GM19043 (cell line): ENCODE measurements around the gene VTI1A.

Experiments
- ATAC-seq: cut with Tn5 transposase; IDR thresholded peaks from one replicate; pipeline ENCODE4 v1.9.1; 2021; ENCODE audit warnings: low read depth; ENCODE audit not compliant: unreplicated experiment

VTI1A gene

DNA sequence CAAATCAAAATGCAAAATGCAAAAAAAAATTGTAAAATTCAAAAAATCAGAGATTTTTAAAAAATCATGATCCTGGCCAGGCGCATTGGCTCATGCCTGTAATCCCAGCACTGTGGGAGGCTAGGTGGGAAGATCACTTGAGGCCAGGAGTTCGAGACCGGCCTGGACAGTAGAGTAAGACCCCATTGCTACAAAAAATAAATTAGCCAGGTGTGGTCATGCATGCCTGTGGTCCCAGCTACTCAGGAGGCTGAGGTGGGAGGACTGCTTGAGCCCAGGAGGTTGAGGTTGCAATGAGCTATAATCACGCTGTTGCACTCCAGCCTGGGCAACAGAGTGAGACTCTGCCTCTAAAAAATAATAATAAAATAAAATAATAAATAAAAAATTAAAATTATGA, 347.2 kb downstream of the VTI1A start:
- no peak for ATAC-seq

DNA sequence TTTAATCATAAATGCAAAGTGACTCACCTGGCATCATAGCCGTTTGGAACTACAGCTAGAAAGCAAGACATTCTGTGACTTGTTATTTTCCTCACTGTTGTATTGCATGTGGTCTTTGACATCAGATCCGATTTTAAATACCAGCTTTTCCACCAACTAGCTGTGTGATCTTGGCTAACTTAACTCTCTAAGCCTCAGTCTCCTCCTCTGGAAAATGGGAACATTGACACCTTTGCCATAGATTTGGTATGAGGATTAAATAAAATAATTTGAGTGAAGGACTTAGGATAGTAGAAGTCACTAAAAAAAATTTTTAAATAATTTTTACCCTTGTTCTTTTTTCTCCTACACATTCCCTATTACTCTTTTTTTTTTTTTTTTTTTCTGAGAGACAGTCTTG, 348.1 kb downstream of the VTI1A start:
- ATAC-seq = no peak

DNA sequence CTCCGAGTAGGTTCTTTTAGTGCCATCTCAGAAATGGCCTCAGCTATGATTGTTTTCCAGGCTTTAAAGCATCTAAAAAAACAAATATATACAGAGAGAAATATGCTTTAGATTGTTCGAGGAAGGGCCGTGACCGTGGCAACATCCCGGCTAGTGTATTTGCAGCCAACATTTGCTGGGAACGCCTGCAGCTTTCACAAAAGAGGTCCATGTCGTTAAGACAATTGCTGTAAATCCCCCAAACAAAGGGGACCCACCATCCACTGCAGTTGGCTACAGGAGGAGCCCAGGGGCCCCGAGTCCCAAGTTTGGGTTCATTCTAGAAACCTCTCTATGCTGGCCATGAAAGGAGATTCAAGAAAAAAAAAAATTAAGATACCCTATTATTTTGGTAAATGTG, 350.2 kb downstream of the VTI1A start:
- no peak for ATAC-seq

DNA sequence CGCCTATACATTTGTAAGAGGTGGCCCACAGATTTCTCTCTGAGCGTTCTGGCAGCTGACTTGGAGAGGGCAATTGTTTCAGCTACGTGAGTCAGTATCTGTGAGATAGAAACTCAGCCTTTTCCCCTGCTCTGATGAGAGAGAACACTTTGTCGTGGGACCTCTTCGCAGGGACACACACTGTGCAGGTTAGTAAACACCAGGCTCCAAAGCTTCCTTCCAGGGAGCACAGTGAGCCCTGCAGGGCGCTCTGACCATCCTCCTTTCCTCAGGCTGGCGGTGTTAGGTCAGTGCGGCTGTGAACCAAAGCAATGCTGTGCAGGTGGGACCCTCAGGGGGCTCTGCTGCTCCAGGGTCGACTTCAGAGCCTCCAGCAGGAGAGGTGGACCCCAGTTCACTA, 350.8 kb downstream of the VTI1A start:
- no peak for ATAC-seq

DNA sequence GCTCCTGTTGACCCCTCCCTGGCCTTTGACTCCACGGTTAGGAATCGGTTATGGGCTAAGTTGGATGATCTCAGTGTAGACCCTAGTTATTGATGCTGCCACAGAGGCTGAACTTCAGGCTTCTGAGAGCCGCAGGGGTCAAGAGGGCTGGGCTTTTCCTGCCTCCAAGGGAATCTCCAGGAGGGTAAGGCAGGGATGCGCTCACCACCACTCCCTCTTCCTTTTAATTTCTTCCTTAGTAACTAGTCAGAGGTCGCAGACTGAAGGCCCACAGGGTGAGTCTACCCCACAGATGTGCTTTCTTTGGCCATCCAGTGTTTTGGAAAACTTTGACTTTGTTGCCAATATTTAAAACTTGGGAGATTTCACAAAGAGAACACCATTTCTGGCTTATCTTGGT, 352.0 kb downstream of the VTI1A start:
- ATAC-seq = no peak

DNA sequence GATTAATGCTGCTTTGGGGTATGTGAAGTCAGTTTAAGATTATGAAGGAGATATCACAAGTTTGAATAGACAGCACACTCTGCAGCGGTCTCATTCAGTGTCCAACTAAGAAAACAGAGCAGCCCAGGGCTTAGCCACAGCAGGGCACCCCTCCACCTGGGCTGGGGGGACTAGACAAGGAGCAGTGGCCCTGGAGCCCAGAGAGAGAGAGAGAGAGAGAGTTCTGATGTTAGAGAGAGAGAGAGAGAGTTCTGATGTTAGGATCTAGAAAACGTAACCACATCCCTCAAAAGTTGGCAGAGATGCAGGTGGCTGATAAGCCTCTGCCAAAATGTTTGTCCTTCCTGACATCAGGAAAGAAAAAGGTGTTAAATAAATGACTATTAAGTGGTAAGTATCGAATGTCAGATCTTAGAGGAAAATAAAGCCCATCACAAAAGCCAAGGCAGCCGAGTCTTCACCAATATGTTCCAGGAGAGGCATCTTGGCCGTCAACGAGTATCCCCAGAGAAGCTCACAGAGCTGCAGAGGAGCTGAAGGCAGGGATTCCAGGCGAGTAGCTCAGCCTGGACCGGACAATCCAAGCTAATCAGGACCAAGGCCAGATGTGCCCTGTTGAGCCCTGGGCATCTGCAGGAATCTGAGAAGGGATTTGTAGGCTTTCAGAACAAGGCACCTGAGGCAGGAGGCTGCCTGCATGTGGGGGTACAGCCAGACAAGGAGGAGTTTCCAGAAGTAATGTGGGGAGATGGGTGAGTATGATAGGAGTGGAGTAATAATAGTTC, 352.9 kb downstream of the VTI1A start:
- ATAC-seq = no peak

DNA sequence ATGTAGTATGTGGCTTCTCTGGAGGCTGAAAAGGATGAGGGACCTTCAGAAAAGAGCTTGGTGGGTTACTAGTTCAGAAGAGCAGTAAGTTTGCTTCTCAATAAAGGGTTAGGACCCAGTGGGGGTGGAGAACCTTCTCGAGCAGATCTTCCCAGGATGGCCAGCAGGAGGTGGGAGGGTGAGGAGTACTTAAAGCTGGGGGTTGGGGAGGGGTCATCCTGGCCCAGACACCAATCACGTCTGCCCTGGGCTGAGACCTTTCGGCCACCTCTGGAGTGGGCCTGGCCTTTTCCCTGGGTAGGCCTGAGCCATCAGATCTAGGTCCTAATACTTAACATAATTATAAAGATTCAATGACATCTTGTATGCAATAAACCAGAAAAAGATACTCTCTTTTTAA, 354.0 kb downstream of the VTI1A start:
- ATAC-seq = no peak

DNA sequence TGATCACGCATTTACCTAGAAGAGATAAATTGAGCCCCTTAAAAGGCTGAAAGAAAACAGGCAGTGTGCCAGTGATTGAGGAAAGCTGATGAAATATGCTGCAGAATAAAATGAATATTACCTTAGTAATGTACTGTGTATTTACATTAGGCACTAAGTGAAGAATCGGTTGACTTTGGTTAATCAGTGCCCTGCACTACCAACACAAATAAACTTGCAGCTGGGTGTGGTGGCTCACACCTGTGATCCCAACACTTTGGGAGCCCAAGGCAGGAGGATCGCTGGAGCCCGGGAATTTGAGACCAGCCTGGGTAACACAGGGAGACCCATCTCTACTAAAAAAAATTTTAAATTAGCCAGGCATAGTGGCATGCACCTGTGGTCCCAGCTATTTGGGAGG, 354.7 kb downstream of the VTI1A start:
- no peak for ATAC-seq

DNA sequence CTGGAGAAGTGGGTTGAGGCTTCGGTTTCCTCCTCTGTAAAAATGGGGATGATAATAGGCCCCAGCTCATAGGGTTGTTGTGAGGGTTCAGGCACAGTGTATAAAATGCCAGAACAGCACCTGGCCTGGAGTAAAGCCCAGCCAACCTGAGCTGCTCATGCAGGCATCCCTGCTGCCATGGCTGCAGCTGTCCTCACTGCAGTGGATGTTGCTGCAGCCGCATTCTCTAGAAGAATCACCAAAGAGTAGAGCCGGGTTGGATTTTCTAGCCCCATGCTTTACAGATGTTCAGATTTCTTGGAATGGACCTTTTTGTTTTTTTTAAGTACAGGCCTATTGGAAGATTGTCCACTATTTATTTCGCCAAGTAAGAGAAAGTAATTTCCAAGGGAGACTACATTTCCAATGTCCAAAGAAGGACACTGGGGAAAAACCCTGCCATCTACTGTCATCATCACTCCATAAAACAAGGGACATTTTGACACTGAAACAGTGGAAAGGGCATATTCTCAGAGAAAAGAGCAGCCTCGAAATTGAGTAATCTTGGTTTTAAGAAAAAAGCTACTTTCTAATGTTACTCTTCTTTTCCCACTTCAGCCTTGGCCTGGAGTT, 355.5 kb downstream of the VTI1A start:
- no peak for ATAC-seq

DNA sequence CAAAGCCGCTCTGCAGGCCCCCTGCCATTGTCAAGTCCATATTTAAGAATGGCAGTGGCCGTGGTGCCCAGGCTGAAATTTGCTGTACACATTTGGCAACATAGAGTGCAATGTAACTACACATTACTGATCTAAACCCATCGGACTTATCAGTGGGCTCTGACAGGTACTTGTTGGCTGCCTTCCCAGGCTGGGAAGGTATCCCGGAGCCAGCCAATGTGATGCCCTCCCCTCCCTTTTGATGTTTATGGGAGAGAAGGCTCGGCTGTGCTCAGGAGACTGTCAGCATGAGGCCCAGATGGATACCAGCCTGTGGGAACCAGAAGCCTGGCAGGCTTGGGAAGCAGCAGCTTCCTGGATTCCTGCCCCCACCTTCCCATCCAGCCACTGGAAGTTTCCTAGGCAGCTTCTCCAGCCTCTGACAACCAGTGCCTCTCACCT, 357.0 kb downstream of the VTI1A start:
- ATAC-seq = no peak

DNA sequence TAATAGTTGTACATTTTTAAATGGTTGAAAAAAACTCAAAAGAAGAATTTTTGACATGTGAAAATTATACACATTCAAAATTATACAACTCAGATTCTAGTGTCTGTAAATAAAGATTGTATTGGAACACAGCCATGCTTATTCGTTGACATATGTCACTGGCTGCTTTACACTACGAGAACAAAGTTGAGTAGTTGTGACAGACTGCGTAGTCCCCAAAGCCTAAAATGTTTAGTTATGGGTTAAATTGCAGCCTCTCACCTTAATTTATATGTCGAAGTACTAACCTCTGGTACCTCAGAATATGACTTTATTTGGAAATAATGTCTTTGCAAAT, 358.2 kb downstream of the VTI1A start:
- ATAC-seq = no peak

DNA sequence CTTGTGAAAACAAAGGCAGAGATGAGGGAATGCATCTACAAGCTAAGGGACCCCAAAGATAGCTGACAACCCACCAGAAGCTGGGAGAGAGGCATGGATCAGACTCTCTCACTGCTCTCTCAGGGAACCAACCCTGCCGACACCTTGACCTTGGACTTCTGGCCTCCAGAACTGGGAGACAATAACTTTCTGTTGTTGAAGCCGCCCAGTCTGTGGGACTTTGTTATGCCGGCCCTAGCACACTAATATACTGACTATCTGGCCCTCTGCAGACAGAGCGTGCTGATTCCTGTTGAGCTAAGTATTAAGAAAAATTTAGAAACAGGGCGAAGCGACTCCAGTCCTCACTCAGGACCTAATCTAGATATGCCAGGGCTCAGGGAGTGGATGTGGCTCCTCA, 358.7 kb downstream of the VTI1A start:
- no peak for ATAC-seq

DNA sequence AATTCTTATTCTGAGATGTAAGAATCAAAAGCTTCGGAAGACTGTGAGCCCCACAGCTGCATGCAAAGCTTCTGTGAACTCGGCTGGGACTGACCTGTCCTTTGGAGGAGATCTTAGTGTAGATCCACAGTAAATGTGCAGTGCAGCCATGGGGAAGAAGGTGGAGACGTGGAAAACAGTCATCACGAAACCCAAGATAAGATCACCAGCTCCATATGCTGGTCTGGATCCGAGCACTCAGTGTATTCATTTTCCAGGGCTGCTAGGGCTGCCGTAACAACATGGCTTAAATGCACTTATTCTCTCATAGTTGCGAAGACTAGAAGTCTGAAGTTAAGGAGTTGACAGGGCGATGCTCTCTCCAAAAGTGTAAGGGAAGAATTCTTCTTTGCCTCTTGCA, 360.0 kb downstream of the VTI1A start:
- no peak for ATAC-seq

DNA sequence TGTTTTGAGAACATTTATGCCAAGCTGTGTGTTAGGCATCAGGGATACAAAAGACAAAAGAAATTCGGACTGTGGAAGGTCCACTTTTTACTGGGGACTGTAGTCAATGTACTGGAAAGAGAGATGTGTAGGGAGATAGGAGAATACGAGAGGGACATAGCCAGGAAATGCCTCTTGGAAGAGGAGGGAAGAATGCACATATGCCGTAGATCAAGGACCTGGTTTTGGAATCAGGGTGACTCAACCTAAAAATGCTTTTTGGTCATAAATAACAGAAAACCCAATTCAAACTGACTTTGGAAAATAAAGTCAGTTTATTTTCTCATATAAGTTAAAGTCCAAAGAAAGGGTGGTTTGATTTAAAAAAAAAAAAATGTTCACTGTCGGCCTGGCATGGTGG, 362.7 kb downstream of the VTI1A start:
- ATAC-seq = no peak

DNA sequence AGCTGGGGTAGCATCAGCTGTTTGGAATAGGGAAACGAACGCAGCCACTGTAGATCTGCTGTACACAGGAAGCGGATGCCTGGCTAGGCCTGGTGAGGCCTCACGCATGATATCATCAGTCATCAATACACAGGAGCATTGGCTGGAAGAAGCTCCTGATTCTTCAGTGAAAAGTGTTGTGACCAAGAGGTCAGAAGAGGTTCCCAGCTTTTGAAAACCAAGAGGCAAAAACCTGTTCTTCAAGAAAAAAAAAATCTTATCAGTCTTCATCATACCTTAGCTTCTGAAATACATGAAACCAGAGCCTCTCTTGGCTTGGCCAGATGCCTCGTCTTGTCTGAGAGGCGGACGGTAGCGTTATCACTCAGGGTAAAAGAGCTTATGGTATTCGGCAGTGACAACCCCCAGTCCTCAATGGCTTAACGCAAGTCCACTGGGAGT, 363.7 kb downstream of the VTI1A start:
- no peak for ATAC-seq

DNA sequence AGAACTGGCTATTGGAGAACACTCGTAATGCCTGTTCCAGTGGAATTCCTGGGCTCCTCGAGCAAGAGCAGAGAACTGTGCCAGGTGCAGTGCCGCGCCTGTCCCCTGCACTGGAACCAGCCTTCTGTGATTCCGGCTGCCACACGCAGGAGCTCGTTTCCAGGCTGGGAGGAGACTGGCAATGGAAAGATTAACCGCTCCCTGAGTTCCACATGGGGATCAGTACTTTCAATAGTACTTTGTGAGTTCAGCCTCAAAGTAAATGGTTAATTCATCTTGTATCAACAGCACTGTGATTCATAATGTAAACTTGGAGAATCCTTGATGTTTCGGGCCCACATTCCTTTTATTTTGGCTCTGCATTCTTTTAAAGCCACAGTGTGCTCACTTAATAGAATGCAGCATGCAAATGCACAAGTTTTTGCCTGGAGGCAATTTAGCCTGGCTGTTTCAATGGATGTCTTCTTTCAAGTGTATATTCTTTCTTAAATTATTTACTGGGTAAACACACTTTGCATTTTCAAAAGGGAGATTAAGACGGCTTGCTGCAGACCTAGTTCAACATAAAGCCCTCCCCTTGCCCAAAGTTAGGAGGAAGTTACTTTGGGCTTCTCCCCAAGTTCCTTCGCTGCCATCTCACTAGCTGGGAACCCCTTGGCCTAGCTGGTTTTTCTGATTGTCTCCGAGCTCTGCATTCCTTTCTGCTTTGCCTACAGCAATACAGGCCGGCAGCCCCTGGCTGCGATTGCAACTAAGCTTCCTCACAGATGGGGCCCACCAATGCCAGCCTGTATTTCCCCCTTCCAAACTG, 364.9 kb downstream of the VTI1A start:
- ATAC-seq = no peak

DNA sequence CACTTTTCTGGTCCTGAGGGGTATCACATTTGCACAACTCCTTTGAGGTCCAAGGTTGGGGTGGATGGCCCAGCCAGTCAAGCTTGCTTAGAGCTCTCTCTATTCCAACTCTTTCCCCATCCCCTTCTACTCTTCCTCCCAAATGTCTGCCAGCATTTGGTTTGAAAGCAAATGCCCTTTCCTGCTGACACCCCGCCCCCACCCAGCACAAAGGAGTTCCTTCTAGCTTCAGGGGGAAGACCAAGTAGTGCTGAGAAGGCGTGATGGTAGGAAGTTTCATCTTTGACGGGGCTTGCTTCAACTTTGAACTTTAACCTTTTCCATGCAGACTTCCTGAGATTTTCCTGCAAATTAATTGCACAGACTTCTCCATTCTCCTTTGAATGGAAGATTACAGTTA, 365.6 kb downstream of the VTI1A start:
- no peak for ATAC-seq

DNA sequence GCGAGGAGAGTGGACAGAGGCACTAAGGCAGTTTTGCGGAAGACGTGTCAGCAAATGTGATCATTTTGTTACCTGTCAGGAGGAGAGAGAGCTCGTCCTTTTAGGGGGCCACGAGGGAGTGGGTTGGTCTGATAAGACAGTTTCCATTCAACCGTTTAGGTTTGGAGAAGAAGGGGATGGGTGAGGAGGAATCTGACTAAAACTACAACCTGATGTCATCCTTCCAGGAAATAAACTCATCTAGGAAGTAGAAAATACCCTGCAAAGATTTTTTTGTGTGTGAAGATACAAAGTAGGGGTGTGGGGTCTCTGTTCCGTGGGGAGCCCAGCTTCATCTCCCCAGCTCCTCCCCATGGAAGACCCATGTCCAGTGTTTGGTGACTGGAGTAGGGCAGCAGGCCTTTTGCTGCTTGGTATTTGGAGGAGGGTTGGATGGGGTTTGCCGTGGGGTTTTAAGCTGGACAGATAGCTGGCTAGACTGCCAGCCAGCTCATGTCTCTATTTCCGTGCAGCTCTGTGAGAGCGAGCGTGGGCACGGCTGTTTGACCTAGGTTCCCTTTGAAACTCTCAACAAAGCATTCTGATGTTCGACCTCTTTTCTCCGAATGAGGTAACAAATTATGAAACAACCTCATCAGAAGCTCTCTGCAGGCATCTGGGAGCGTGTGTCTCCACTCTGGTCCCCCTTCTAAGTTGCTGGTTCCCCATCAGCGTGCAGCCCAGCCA, 367.0 kb downstream of the VTI1A start:
- ATAC-seq = no peak

DNA sequence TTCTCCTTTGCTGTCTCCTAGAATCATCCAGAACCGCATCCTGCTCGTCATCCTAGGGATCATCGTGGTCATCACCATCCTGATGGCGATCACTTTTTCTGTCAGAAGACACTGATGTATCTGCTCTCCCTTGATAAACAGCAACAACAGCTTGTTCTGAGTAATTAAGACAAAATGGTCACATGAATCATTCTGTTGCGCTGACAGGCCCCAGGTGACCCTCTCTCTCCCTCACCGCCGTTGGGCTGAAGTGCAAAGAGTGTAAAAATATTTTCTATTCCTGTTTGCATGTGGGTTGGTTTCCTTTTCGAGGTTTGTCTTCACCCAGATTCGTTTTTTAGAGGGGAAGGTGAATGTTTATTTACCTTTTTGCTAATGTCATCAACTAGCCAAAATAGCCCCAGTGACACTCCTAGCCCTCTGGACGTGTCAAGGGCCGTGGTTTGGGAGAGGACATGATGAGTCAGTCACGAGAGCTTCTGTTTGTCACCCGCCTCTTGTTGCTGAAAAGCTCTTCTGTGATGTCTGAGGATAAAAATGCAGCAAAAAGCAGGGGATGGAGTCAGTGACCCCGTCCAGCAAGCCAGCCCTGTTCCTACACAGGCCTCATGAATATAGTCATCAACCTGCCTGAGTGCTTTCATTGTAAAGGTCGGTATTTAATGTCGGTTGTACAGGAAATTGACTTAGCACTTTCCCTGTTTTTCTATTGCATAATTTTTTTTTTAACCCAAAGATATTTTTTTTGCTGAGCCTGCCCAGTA, 368.4 kb downstream of the VTI1A start:
- no peak for ATAC-seq

DNA sequence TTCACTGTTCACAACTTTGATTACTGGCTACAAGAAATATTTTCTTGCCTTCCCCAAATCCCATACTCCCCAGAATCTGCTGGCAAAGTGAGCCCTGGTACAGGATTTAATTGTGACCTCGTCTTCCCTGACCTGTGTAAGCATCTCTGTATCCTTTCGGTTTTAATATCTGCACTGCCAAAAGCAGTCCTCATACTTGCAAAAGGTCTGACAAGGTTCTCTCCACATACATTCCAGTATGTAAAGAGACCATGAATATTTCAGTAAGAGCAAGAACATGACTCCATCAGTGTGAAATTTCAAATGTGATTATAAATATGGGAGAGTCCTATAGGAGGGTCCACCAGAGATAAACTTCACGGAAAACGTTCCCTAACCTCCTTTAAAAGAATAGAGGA, 369.0 kb downstream of the VTI1A start:
- ATAC-seq = no peak
